Putamen (tissue), 1 donor: ENCODE measurements around the gene LRCOL1.
A peak's percentile ranks its signal among the peaks of the same experiment; 100 is the strongest.

Source experiments
- DNase-seq: peaks from one replicate; pipeline ENCODE4 v3.0.0-alpha.2; 2016; ENCODE audit warnings: low spot score

LRCOL1 gene

DNA sequence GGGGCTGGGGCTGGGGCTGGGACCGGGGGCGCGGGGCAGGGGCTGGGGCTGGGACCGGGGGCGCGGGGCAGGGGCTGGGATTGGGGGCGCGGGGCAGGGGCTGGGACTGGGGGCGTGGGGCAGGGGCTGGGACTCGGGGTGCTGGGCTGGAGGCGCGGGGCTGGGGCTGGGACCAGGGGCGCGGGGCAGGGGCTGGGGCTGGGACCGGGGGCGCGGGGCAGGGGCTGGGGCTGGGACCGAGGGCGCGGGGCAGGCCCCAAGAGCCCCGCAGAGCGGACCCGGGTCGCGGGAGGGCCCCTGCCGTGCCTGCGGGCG, 8.6 kb upstream of the LRCOL1 start:
- DNase-seq = no peak

DNA sequence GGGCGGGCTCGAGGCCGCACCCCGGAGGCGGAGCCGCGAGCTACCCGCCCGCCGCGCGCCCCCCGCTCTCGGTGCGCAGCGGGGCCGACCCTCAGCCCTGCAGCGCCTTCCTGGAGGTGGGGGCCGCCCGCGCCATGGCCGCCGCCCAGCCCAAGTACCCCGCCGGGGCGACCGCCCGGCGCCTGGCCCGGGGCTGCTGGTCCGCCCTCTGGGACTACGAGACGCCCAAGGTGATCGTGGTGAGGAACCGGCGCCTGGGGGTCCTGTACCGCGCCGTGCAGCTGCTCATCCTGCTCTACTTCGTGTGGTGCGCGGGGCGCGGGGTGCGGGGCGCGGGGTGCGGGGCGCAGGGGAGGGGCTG, 8.3 kb upstream of the LRCOL1 start, which contains the start of gene P2RX2:
Gene P2RX2 (plus strand): TSS at position 94 of the 361 bp plus-strand sequence. CDS start 41 bp downstream, at position 135.
- no peak for DNase-seq

DNA sequence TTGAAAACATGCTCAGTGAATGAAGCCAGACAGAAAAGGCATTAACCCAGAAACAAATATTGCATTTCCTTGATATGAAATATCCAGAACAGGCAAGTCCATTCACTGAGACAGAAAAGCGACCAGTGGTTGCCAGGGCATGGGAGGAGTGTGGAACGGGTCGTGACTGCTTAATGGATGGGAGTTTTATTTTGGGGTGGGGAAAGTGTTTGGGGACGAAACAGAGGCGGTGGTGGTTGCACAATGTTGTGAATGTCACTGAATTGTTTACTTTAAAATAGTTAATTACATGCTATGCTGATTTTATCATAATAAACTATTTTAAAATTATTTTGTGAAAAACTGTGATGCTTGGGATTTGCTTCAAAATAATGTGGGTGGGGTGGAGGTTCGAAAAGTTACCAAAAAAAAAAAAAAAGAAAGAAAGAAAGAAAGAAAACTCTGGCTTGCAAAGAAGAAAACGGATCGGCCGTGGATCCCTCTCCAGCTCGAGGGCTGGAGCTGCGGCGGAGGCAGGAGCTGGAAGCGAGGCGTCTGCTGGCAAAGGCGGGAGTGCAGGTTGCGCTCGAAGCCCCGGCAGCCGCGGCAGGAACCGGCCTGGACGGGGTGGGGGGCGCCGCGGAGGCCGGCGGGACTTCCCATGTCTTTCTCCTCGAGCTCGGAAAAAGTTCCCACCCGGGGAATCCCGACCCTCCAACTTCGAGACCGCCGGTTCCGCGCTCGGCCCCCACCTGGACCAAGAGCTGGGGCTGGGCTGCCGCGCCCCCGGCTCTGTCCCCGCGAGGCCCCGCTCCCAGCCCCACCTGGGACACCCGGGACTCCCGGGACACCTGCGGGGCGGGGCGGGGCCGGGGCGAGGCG, 7.7 kb upstream of the LRCOL1 start:
- no peak for DNase-seq

DNA sequence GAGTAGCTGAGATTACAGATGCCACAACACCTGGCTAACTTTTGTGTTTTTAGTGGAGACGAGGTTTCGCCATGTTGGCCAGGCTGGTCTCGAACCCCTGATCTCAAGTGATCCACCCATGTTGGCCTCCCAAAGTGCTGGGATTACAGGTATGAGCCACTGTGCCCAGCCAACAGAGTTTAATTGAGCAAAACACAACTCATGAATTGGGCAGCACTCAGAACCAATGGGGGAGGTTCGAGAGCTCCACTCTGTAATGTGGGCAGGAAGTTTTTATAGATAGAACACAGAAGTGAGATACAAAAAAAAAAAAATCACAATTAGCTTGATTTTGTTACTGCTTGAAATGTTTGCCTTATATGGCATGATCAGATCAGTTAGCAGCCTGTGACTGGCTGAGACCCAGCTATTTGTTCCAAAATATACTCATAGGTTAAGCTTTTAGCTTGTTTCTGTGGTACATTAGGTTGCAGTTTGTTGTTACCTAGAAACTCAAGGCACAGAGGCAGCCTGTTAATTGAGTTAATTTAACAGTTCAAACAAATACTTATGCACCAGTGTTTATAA, 6.8 kb upstream of the LRCOL1 start:
- no peak for DNase-seq

DNA sequence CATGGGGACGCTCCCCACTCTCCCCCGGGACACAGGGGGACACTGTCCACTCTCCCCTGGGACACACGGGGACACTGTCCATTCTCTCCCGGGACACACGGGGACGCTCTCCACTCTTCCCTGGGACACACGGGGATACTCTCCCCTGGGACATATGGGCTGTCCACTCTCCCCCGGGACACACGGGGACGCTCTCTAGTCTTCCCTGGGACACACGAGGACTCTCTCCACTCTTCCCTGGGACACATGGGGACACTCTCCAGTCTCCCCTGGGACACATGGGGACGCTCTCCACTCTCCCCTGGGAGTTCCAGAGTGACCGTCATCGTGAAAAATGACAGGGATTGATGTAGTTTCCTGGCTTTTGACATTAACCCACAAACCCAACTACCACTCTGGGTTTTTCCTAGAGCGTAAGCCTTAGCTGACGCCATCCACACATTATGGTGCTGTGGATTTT, 5.2 kb upstream of the LRCOL1 start:
- no peak for DNase-seq

DNA sequence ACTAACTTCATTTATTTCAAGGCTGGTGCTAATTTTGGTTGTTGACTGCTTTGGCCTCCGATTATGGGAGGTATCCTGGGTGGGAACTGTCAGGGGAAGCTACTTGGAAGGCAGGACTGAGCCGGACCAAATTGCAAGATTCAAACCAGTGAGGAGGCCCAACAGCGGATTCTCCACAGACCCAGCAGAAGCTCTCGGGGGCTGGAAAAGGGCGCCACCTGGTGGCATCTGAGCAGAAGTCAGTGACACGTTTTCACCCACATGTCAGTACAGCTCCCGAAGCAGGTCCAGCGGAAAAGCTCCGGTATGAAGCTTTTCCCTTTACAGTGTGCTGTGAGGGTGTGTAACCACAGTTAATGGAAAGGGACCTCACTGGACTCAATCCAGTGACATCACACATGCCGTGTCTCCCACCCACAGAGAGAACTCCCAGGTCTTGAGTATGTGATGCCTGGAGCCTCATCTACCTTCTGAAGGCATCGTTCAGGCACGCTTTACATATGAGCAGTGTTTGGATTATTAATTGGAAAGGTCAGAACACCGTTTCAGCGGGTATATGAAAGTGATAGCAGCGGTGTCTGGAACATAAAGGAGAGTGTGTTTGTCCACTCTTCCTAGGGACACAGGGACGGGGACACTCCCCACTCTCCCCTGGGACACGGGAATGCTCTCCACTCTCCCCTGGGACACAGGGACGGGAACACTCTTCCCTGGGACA, 4.6 kb upstream of the LRCOL1 start:
- DNase-seq = peak; percentile 72

DNA sequence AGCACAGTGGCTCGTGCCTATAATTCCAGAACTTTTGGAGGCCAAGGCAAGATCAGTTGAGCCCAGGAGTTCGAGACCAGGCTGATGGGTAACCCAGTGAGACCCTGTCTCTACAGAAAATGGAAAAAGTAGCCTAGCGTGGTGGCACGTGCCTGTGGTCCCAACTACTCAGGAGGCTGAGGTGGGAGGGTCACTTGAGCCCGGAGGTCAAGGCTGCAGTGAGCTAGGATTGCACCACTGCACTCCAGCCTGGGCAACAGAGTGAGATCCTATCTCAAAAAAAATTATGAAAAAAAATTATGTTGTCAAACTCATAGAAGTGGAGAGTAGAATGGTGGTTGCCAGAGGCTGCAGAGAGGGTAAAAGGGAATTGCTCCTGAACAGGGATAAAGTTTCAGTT, 3.6 kb upstream of the LRCOL1 start:
- no peak for DNase-seq

DNA sequence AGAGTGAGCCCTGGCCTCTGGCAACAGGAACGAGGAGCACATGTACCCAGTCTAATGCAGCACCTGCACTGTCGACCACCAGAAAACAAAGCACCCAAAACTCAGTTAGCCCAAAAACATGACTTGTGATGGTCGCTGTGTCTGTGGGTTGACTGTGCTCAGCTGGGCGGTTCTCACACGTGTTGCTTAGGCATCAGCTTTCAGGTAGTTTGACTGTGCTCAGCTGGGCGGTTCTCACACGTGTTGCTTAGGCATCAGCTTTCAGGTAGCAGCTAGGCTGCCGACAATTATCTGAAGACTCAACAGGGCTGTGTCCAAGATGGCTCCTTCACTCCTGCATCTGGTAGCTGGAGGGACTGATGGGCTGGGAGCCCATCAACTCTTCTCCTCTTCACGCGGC, 1.2 kb upstream of the LRCOL1 start:
- DNase-seq = no peak

DNA sequence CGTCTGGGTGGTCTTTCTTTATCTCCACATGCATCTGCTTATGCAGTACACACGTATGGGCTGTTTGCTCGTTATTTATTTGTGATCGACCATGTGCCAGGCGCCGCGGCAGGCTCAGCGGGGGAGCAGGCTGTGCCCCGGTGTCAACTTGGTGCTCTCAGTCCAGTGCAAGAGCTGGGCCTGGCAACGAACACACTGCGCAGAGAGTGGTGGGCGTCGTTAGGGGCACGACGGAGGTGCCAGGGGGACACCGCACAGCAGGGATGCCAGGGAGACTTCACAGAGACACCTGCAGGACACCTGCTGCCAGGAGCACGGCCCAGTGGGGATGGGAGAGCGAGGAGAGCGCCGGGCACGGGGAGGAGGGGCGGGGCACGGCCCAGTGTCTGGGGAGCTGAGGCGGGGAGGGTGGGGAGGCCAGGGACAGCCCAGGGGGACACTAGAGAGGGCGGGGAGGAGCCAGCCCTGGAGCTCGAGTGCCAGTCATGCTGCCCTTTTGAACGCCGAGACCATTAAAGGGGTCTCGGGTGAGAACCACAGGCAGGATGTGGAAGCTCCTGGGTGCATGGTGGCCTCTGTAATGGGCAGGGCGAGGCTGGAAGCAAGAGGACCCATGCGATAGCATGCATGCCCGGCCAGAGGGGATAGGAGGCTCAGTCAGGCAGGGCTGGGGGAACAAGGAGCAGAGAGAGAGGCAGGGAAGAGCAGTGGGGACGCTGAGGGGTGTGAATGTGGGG, 652 bp upstream of the LRCOL1 start:
- DNase-seq = no peak

DNA sequence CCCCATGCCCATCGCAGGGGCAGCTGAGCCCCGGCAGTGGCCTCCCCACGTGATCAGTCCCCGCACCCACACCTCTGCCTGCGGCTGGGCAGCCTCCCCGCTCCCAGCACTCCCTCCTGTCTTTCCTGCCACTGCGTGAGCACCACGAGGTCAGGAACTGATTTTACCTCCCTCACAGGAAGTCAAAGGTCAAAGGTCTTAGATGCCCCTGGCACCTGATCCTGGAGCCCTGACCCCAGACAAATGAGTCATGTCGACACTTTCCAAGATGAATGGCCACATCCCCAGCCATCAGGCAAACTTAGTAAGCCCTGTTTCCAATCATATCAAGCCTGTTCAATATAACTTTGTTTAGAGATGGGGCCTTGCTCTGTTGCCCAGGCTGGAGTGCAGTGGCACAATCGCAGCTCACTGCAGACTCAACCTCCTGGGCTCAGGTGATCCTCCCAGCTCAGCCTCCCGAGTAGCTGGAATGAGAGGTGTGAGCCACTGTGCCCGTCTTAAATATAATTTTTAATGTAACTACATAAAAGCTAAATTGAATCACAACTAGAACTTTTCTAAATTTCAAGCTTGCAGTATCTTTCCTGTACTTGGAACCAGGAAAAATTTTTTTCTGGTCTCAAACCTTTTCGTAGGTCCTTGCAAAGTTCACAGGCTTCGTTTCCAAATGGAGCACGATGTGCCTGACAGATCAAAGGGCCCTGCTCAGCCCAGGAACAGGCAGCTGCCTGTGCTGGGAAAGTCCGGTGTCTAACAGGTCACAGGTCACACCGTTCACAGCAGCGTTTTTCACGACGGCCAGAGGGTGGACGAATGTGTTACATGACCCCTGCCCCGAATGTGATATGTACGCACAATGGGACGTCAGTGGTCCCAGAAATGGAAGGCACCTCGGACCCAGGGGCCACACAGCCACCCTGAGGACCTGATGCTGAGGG, 1.9 kb downstream of the LRCOL1 start:
- no peak for DNase-seq

DNA sequence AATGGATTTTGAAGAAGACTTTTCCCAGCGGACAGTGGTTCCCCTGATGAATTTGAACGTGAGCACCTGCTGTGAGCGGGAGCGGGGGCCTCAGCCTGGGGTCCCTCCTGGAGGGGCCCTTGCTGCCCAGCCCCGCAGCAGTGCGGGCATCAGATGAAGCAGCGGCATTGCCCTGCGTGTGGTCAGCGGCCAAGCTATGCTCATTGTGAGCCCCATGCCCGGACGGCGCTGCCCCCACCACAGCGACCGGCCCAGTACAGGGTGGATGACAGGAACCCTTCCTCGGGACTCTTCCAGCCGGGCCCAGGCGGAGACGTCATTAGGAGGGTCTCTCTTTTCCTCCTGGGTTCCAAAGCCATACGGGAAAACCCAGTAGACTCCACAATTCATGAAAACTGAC, 3.5 kb downstream of the LRCOL1 start:
- no peak for DNase-seq

DNA sequence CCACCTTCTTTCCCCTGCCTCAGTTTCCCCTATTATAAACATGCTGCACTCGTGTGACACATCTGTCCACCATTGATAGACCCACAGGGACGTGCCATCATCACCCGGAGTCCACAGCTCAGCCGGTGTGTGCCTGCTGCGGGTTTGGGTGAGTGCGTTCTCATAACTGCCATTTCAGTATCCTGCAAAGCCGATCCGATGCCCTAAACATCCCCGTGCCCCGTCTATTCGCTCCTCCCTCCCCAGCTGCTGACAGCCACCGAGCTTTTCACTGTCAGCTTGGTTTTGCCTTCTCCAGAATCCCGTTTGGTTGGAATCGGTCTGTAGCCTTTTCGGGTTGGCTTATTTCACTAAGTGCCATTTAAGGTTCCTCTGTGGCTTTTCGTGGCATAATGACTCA, 3.9 kb downstream of the LRCOL1 start:
- no peak for DNase-seq

DNA sequence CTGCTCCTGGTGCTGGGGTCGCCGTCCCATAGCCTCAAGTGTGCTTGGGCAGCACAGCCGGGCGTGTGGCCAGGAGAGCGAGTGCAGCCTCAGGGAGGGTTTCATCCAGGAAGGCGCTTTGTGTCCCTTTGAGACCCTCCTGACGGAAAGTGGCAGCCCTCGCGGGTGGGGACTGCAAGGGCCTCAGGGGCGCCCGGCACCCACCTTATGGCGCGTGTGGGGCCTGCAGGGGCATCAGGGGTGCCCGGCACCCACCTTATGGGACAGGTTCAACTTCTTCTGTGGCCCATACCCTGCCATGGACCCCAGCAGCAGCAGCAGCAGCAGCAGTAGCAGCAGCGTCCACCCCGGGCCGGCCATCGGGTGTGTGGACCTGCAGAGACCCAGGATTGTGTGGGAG, 4.5 kb downstream of the LRCOL1 start:
- DNase-seq = no peak

DNA sequence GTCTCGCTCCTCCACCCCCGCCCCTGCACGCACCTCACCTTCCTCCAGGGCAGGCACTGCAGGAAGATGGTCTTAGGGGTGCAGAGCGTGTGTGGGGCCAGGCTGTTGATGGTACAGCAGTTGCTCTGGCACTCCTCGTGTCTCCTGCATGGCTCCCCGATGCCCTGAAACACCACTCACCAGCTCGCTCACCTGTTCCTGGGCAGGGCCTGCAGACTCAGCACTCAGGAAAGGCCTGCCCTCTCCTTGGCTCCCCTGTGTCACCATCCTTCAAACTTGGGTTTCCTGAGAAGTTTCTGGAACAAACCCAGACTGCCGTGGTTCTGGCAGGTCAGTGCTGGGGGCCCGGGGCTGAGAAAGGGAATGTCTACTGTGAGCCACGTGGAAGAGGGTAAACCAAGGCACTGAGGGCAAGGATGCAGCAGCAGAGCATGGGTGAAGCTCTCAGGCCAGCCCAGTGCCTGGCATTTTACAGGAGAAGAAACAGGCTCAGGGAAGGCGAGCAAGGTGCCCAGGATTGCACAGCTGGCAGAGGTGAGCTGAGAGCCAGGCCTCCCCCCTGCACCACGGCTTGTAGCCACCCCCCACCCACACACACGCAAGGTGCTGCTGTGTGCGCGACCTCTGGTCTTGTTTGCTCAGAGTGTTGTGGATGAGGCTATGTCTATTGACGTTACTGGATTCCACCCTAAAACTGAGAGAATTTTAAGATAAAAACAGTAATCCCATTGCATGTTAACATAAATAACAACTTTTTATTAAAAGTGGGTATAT, 5.5 kb downstream of the LRCOL1 start:
- no peak for DNase-seq

DNA sequence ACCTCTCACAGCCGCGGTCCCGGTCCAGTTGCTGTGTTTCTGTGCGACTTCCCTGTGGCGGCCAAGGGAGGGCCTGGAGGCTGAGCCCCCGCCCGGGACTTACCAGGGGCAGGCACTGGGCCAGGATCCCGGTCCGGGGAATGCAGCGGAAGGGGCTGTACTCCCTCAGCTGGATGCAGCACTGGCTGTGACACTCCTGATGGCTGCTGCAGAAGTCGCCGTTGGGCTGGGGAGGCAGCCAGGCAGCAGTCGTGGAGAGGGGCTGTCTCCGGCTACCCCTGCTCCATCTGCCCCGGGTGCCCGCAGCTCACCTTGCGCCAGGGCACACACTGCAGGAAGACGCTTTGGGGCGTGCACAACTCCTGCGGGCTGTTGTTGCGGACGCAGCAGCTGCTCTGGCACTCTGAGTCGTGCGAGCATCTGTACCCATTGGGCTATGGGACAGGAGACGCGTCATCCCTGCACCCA, 6.2 kb downstream of the LRCOL1 start:
- no peak for DNase-seq

DNA sequence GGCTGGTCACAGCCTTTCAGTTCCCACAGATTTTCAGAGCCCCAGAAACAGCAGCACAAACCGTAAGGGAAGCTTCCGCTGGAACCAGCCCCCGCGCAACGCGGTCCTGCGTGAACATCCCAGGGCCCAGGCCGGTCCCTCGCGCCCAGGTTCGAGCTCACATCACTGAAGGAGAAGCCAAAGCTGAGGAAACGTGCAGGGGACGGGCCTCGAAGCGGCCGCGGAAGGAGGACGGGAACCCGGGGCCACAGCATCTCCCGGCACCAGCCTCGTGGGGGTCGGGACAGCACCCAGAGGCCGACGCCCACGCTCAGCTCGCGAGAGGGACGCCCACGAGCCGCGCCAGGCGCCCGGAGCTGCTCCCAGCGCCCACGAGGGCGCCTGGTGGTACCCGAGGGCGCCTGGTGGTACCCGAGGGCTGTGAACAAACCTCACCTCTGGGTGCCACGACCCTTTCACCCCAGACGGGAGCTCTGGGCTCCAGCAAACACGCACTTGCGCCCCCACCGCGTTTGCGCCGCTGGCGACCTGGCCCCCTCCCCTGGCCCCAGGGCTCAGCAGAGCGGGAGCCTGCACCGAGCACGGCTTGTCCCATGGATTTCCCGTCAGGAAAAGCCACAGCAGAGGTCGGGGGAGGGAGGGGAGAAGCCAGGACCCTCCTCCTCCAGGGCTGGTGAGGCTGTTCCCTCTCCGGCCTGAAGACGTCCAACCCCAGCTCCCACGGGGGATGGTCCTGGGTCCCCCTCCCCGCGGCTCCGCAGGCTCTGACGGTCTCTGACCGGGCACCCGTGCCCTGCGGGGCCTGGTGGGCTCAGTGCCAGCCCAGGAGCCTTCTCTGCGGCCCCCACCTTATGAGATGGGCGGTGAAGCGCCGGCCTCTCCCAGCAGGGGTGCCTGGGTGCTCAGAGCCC, 6.9 kb downstream of the LRCOL1 start:
- DNase-seq = no peak

DNA sequence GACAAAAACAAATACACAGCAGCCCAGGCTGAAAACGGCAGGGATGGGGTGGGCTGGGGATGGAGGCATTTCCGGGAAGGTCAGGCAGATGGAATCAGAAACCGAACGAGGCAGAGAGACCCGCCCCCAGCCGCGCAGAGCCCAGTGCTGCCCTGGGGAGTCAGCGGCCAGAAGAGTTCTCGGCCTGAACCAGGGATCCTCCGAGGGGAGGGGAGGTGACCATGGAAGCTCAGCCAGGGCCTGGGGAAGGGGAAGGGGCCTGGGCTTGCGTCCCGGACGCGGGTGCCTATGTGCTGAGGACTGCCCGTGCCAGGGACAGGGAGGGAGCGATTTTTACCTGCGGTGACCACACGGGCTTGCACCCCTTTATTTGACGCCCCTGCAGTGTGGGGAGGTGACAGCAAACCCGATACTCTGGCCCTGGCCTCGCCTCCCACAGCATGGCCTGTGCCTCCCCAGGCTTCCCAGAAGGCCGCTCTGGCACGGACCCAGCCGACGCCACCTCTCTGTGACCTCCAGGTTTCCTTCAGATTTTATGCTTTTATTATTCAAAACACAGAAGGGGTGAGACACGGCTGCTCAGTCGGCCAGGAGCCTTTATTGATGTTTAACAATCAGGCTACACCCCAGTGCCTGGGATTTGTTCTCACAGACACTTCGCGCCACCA, 7.7 kb downstream of the LRCOL1 start:
- DNase-seq = no peak

DNA sequence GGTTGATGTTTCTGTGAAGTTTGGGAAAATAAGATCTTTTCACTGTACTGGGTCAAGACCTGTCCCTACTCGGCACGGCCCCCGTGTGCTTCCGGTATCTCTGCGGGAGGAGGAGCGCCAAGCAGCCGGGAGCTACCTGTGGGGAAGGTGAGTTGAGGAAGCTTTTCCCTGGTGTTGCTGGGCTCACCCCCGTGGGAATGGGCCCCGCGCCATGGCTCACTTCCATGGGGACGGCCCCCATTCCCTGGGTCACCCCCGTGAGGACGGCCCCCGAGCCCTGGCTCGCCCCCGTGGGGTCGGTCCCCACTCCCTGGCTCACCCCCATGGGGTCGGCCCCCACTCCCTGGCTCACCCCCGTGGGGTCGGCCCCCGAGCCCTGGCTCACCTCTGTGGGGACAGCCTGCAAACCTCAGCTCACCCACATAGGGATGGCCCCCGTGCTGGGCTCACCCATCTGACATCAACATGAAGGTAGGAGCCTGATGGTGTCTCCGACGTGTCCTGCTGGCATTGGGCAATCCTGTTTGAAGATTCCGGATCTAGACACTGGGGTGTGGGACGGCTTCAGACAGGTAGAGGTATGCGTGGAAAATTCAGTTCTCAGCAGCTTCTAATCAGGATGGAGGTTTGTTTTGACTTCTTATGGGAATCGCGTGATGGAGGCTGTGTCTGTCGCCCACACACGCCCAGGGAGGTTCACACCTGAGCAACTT, 9.1 kb downstream of the LRCOL1 start:
- DNase-seq = no peak
